Ectodermal cell (in vitro differentiated cells): ENCODE data around the gene SFTPB.

Source experiments
- H3K27ac ChIP-seq: 2 replicates; pipeline ENCODE4 v1.7.0; 2013; ENCODE audit warnings: mild to moderate bottlenecking, low read depth, low read length; ENCODE audit not compliant: insufficient read depth, poor library complexity, severe bottlenecking
- H3K27me3 ChIP-seq: 2 replicates; pipeline ENCODE4 v1.7.0; 2013; ENCODE audit warnings: mild to moderate bottlenecking, low read length; ENCODE audit not compliant: insufficient read depth, control insufficient read depth, poor library complexity, severe bottlenecking
- H3K36me3 ChIP-seq: one replicate; pipeline ENCODE4 v1.7.0; 2013; ENCODE audit warnings: low read length; ENCODE audit not compliant: control insufficient read depth, insufficient read depth
- H3K4me1 ChIP-seq: one replicate; pipeline ENCODE4 v1.7.0; 2013; ENCODE audit warnings: low read length; ENCODE audit not compliant: control insufficient read depth, insufficient read depth
- H3K4me3 ChIP-seq: 2 replicates; pipeline ENCODE4 v1.7.0; 2013; ENCODE audit warnings: low read depth, low read length, control low read depth; ENCODE audit not compliant: insufficient read depth
- H3K9me3 ChIP-seq: 2 replicates; pipeline ENCODE4 v1.7.0; 2013; ENCODE audit warnings: mild to moderate bottlenecking, low read length, moderate library complexity; ENCODE audit not compliant: control insufficient read depth
- WGBS, 2 experiments: methylation state at CpG; one replicate each; pipeline ENCODE4 v1.1.7; 2013; ENCODE audit warnings: missing lambda C conversion rate in 2 of 2; 5-methylcytosine and 5-hydroxymethylcytosine counted together

The SFTPB gene

GRCh38 chr2:85647823-85648526 lies 20.0 kb downstream of the SFTPB start:
- peaks cover 63% of the 10 kb centered on the region for H3K36me3 ChIP-seq

GRCh38 chr2:85646166-85646565 lies 21.8 kb downstream of the SFTPB start:
- Histone ChIP-seq H3K27ac (no peak overlapping the region), H3K4me1 (no peaks in the 10 kb centered on the region), H3K9me3 (no peaks in the 10 kb centered on the region), H3K27me3 (no peaks in the 10 kb centered on the region), H3K4me3 (no peak overlapping the region), H3K36me3 (peaks cover 76% of the 10 kb centered on the region)
- WGBS, 2 experiments = 96 to 100% methylated on average over 1 to 2 of the region's 2 CpGs

More at GRCh38 chr2:85647823-85648526, 20.0 kb downstream of the SFTPB start:
- H3K9me3 ChIP-seq = no peaks in the 10 kb centered on the region
- no peak overlapping the region for H3K4me3 ChIP-seq
- 96% methylated on average over 10 of the region's 10 CpGs for WGBS, 2 experiments
- H3K4me1 ChIP-seq = no peaks in the 10 kb centered on the region
- H3K27me3 ChIP-seq = no peaks in the 10 kb centered on the region
- H3K27ac ChIP-seq = no peak overlapping the region

GRCh38 chr2:85644909-85645308 lies 23.1 kb downstream of the SFTPB start:
- H3K27me3 ChIP-seq = no peaks in the 10 kb centered on the region
- H3K36me3 ChIP-seq = peaks cover 78% of the 10 kb centered on the region
- no peaks in the 10 kb centered on the region for H3K4me1 ChIP-seq
- 97% methylated on average over 8 of the region's 8 CpGs for WGBS, 2 experiments
- no peaks in the 10 kb centered on the region for H3K9me3 ChIP-seq
- H3K27ac ChIP-seq = no peak overlapping the region
- H3K4me3 ChIP-seq = no peak overlapping the region

GRCh38 chr2:85642725-85643124 lies 25.3 kb downstream of the SFTPB start:
- 99 to 100% methylated on average over 3 of the region's 3 CpGs for WGBS, 2 experiments
- Histone ChIP-seq H3K4me3 (no peak overlapping the region), H3K36me3 (peaks cover 70% of the 10 kb centered on the region), H3K4me1 (no peaks in the 10 kb centered on the region), H3K27me3 (no peaks in the 10 kb centered on the region), H3K27ac (no peak overlapping the region), H3K9me3 (no peaks in the 10 kb centered on the region)

GRCh38 chr2:85635636-85636035 lies 32.4 kb downstream of the SFTPB start:
- Histone ChIP-seq H3K27me3 (no peaks in the 10 kb centered on the region), H3K27ac (no peak overlapping the region), H3K36me3 (peaks cover 51% of the 10 kb centered on the region), H3K4me3 (no peak overlapping the region), H3K4me1 (no peaks in the 10 kb centered on the region), H3K9me3 (no peaks in the 10 kb centered on the region)
- 96 to 98% methylated on average over 4 of the region's 4 CpGs for WGBS, 2 experiments

- H3K36me3 ChIP-seq = peaks cover 52% of the 10 kb centered on the region
Observed at GRCh38 chr2:85635011-85635410, 33.0 kb downstream of the SFTPB start.

GRCh38 chr2:85631316-85631715 lies 36.7 kb downstream of the SFTPB start:
- H3K4me3 ChIP-seq = no peak overlapping the region
- no peaks in the 10 kb centered on the region for H3K27me3 ChIP-seq
- H3K4me1 ChIP-seq = no peaks in the 10 kb centered on the region
- no peak overlapping the region for H3K27ac ChIP-seq
- H3K9me3 ChIP-seq = no peaks in the 10 kb centered on the region
- peaks cover 56% of the 10 kb centered on the region for H3K36me3 ChIP-seq
- 91 to 93% methylated on average over 2 to 3 of the region's 3 CpGs for WGBS, 2 experiments

More at GRCh38 chr2:85635011-85635410, 33.0 kb downstream of the SFTPB start:
- Histone ChIP-seq H3K4me3 (no peak overlapping the region), H3K4me1 (no peaks in the 10 kb centered on the region), H3K27me3 (no peaks in the 10 kb centered on the region), H3K27ac (no peak overlapping the region), H3K9me3 (no peaks in the 10 kb centered on the region)
- WGBS, 2 experiments = 84 to 94% methylated on average over 8 of the region's 8 CpGs

GRCh38 chr2:85628658-85629057 lies 39.3 kb downstream of the SFTPB start:
- H3K9me3 ChIP-seq = no peaks in the 10 kb centered on the region
- H3K27me3 ChIP-seq = no peaks in the 10 kb centered on the region
- peaks cover 62% of the 10 kb centered on the region for H3K36me3 ChIP-seq
- H3K4me1 ChIP-seq = no peaks in the 10 kb centered on the region
- no peak overlapping the region for H3K4me3 ChIP-seq
- WGBS, 2 experiments = 93 to 95% methylated on average over 2 of the region's 2 CpGs
- no peak overlapping the region for H3K27ac ChIP-seq

GRCh38 chr2:85623991-85624390 lies 44.0 kb downstream of the SFTPB start:
- no peak overlapping the region for H3K27ac ChIP-seq
- peaks cover 53% of the 10 kb centered on the region for H3K36me3 ChIP-seq
- no peaks in the 10 kb centered on the region for H3K4me1 ChIP-seq
- no peaks in the 10 kb centered on the region for H3K9me3 ChIP-seq
- no peaks in the 10 kb centered on the region for H3K27me3 ChIP-seq
- 96 to 99% methylated on average over 5 of the region's 5 CpGs for WGBS, 2 experiments
- H3K4me3 ChIP-seq = no peak overlapping the region

GRCh38 chr2:85621338-85621737 lies 46.7 kb downstream of the SFTPB start:
- no peaks in the 10 kb centered on the region for H3K9me3 ChIP-seq
- H3K4me3 ChIP-seq = no peak overlapping the region
- no peaks in the 10 kb centered on the region for H3K4me1 ChIP-seq
- H3K27ac ChIP-seq = no peak overlapping the region
- H3K27me3 ChIP-seq = no peaks in the 10 kb centered on the region
- H3K36me3 ChIP-seq = peaks cover 38% of the 10 kb centered on the region
- WGBS, 2 experiments = 87% methylated on average over 1 of the region's 1 CpG; no CpG with 5 or more reads in 1 of the 2 experiments
